ENCODE data around the gene FSIP1.

FSIP1 gene

DNA sequence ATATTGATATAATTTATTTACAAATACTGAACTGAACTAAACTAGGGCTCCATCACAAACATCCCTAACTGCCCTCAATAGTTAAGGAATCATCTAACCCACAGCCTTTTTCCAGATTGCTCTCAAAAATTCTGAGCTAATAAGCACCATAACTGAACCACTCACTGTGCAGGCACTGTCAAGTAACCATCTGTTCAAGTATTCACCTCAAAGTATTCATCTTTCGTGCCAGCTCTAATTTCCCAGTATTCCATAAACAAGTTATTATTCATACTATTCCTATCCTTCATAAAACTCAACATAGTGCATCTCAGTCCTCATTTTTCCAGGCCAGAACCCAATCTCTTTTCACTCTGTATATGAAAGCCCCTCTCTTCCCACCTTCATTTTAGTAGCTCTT is 160.7 kb downstream of the FSIP1 start:
- TF ChIP-seq, protein P1, sequence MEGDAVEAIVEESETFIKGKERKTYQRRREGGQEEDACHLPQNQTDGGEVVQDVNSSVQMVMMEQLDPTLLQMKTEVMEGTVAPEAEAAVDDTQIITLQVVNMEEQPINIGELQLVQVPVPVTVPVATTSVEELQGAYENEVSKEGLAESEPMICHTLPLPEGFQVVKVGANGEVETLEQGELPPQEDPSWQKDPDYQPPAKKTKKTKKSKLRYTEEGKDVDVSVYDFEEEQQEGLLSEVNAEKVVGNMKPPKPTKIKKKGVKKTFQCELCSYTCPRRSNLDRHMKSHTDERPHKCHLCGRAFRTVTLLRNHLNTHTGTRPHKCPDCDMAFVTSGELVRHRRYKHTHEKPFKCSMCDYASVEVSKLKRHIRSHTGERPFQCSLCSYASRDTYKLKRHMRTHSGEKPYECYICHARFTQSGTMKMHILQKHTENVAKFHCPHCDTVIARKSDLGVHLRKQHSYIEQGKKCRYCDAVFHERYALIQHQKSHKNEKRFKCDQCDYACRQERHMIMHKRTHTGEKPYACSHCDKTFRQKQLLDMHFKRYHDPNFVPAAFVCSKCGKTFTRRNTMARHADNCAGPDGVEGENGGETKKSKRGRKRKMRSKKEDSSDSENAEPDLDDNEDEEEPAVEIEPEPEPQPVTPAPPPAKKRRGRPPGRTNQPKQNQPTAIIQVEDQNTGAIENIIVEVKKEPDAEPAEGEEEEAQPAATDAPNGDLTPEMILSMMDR (IDR thresholded peaks at IDR 0.05; ENCODE audit: control extremely low read depth, extremely low read depth, low read depth, missing control alignments) = no peak
- DNase-seq (ENCODE audit: extremely low spot score) = no peak
- CTCF ChIA-PET = interaction anchor here (0.9 to 1.6 kb wide), 3 partner anchors 10 to 64 kb away, joined by 3 to 4 read pairs (median 3); no protein-coding TSS in a partner anchor
- POLR2A ChIA-PET = interaction anchor here (0.5 kb wide), 1 partner anchor 25 kb away, joined by 5 read pairs; no protein-coding TSS in a partner anchor

DNA sequence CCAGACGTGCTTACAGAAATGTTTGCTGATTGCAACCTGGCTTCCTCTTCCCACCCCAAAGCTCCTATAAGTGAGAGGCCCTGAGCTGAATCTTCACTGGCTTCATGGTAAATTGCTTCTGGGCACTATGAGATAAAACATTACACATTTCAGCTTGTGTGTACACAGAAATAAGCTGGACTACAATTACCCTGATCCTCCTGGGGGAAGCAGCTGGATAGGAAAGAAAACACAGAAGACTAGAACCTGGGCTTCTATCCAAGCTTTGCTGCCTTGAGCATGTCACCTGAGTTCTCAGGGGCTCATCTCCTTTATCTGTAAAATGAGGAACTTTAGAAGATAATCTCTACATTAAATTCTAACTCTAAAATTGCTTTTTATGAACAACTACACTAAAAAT is 161.4 kb downstream of the FSIP1 start:
- ChIA-PET CTCF (interaction anchor here (0.7 to 1.6 kb wide), 4 partner anchors 9 to 921 kb away, joined by 3 to 4 read pairs (median 3); no protein-coding TSS in a partner anchor), POLR2A (no interaction called here)
- TF ChIP-seq, protein P1 (IDR thresholded peaks at IDR 0.05; ENCODE audit: control extremely low read depth, extremely low read depth, low read depth, missing control alignments) = no peak
- no peak for DNase-seq (ENCODE audit: extremely low spot score)

DNA sequence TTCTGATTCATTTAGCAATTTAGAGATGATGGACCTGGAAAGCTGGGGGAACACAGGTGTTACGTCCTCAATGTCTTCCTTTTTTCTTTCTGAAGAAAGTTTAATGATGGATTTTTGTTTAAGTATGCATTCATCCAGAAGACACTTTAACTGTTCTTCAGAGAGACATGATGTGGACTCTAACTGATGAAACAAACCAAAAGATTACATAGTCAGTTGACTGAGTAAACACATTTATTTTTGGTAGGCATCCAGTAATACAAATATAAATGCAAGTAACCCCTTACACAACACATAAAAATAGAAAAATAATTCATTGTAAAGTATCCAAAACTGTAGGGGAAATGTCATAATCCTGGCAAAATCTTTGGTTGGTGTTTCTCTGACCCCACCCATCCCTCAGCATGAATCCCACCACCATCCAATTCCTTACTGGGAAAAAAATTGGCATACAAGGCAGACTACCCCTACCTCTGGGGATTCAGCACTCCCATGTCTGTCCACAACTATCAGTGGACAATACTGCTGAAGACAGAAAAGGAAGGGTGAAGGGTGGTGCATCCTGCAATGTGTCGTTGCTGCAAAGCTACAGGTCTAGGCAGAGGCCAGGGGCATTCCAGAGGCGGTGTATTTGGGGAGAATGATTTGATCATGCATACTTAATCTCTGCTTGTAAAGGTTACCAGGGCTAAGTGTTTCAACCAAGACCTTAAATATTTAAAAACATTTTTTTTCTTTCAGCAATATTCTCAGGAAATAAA is 164.4 kb downstream of the FSIP1 start:
- ChIA-PET POLR2A (no interaction called here), CTCF (interaction anchor here (0.9 kb wide), 1 partner anchor 9 kb away, joined by 3 read pairs; no protein-coding TSS in a partner anchor)
- no peak for DNase-seq (ENCODE audit: extremely low spot score)
- TF ChIP-seq, protein P1 (IDR thresholded peaks at IDR 0.05; ENCODE audit: control extremely low read depth, extremely low read depth, low read depth, missing control alignments) = no peak

DNA sequence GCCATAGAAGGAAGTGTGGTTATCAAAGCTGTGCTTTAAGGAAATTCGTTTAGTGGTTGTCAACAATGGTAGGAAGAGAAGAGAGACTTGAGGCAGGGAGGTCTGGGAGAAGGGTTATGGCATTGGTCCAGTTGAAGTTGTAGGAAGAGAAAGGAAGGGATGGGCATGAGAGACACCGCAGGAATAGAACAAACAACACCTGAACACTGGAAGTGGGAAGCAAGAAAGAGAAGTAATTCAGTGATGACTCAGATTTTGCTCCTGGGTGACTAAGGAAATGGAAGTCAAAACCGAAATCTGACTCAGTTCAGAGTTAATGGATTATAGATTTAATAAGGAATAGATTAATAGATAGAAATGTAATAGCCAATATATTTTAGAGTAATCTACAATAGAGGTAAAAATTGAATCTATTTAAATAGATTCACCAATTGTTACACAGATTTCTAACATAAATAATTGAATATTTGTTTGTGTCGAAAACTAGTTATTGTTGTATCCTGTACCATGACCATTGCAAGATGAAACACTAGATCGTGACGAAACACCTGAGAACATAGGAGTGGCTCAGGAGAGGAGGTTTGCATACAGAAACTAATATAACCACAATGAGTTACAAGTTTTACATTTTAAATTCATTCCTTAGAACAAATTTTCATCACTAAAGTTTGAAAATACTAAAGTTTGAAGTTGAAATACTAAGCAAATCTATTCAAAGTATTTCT is 165.7 kb downstream of the FSIP1 start:
- ChIA-PET CTCF (interaction anchor here (1.1 kb wide), 1 partner anchor 21 kb away, joined by 3 read pairs; no protein-coding TSS in a partner anchor), POLR2A (no interaction called here)
- TF ChIP-seq, protein P1 (IDR thresholded peaks at IDR 0.05; ENCODE audit: control extremely low read depth, extremely low read depth, low read depth, missing control alignments) = no peak
- no peak for DNase-seq (ENCODE audit: extremely low spot score)

DNA sequence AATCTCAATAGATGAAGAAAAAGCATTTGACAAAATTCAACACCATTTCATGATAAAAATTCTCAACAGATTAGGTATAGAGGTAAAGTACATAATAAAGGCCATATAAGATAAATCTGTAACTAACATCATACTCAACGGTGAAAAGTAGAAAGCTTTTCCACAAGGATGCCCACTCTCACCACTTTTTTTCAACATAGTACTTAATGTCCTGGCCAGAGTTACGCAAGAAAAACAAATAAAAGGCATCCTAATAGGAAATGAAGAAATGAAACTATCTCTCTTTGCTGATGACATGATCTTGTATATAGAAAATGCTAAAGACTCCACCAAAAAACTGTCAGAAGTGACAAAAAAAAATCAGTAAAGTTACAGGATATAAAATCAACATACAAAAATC is 168.8 kb downstream of the FSIP1 start:
- no peak for DNase-seq (ENCODE audit: extremely low spot score)
- CTCF ChIA-PET = no interaction called here
- POLR2A ChIA-PET = no interaction called here
- TF ChIP-seq, protein P1 (IDR thresholded peaks at IDR 0.05; ENCODE audit: control extremely low read depth, extremely low read depth, low read depth, missing control alignments) = no peak

DNA sequence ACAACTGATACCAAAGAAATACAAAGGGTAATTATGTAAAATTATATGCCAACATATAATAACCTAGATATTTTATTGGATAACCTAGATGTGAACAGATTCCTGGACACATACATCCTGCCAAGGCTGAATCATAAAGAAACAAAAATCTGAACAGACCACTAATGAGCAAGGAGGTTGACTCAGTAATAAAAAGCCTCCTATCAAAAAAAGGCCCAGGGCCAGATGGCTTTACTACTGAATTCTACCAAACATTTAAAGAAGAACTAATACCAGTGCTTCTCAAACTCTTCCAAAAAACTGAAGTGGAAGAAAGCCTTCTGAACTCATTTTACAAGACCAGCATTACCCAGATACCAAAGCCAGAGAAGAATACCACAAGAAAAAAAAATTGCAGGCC is 169.4 kb downstream of the FSIP1 start:
- ChIA-PET POLR2A (no interaction called here), CTCF (no interaction called here)
- TF ChIP-seq, protein P1 (IDR thresholded peaks at IDR 0.05; ENCODE audit: control extremely low read depth, extremely low read depth, low read depth, missing control alignments) = no peak
- DNase-seq (ENCODE audit: extremely low spot score) = no peak
